Urinary bladder (tissue), 4 donors: ENCODE results near the gene RAPGEFL1. TPM values are rescaled to one million over a fixed set of nuclear protein-coding genes. Genes with fewer than 3 reads are reported as not detected.

ENCODE experiments used
- DNase-seq: peaks from one replicate; pipeline ENCODE4 v3.0.0-alpha.2; 2015; ENCODE audit errors: extremely low spot score
- H3K27ac ChIP-seq: one replicate; pipeline ENCODE4 v1.5.1; 2013; ENCODE audit warnings: low read depth, mild to moderate bottlenecking, moderate library complexity
- H3K36me3 ChIP-seq: one replicate; pipeline ENCODE4 v1.6.1; 2013; ENCODE audit warnings: mild to moderate bottlenecking, moderate library complexity; ENCODE audit not compliant: insufficient read depth
- H3K4me1 ChIP-seq: one replicate; pipeline ENCODE4 v1.6.1; 2013; ENCODE audit warnings: mild to moderate bottlenecking, moderate library complexity; ENCODE audit not compliant: insufficient read depth
- H3K4me3 ChIP-seq: one replicate; pipeline ENCODE4 v1.5.1; 2013; ENCODE audit warnings: low read depth, low read length
- WGBS: extraction: QIAGEN DNeasy Blood & Tissue Kit; methylation state at CpG from one replicate; pipeline ENCODE4 v1.1.7; 2013; 5-methylcytosine and 5-hydroxymethylcytosine counted together
- polyA plus RNA-seq: library from polyadenylated mRNA; stranded (reverse); fragments of 200-250 nt; gene quantifications from one replicate; pipeline ENCODE4 v1.2.3, GENCODE V29; 2013
- small RNA-seq: library from RNA; depleted of rRNA; stranded (forward); fragments of <200 nt; gene quantifications from one replicate; pipeline ENCODE3, GENCODE V24; 2014
- total RNA-seq: library from RNA; depleted of rRNA; stranded (reverse); fragments of >200 nt; gene quantifications from one replicate; pipeline ENCODE4 v1.2.3, GENCODE V29; 2014
- donor health status: healthy with polysubstance abuse.
- donor health status: healthy.

The RAPGEFL1 gene
- total and polyA plus RNA-seq, 2 donors: 8.0 to 10.9 TPM

- Histone ChIP-seq H3K4me3 (no peak overlapping the region), H3K27ac (no peak overlapping the region), H3K36me3 (no peaks in the 10 kb centered on the region), H3K4me1 (no peaks in the 10 kb centered on the region)
- DNase-seq: no peak
- 95% methylated on average over 3 of the region's 3 CpGs for WGBS
Measured at GRCh38 chr17:40242774-40243173, 65.5 kb downstream of the RAPGEFL1 start.

DNA sequence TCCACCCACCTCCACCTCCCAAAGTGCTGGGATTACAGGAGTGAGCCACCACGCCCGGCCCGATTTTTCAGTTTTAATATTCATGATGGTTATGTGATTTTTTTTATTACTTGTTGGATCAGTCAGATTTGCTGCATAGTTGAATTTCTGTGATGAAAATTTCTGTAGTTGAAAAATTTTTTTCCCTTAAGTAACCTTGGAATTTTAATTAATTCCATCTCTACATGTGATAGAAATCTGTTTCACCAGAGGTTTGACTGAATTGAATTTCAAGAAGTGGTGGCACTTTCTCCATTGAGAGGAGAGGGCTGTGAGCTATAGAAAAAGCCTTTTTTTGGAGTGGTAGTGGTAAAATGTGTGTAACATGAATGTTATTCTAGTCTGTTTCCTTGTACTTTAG is 66.5 kb downstream of the RAPGEFL1 start:
- no peaks in the 10 kb centered on the region for H3K4me1 ChIP-seq
- WGBS: 90% methylated on average over 3 of the region's 3 CpGs
- H3K27ac ChIP-seq: no peak overlapping the region
- no peaks in the 10 kb centered on the region for H3K36me3 ChIP-seq
- H3K4me3 ChIP-seq: no peak overlapping the region
- DNase-seq: no peak

GRCh38 chr17:40244255-40244654 is 67.0 kb downstream of the RAPGEFL1 start:
- DNase-seq: no peak
- Histone ChIP-seq H3K27ac (no peak overlapping the region), H3K4me1 (no peaks in the 10 kb centered on the region), H3K36me3 (no peaks in the 10 kb centered on the region), H3K4me3 (no peak overlapping the region)
- WGBS: 76% methylated on average over 4 of the region's 4 CpGs

Small RNA genes within 50 kb of the gene (small RNA-seq; reads per million reads assigned to genes)
- gene MIR6867: not detected

Other genes starting within 250 kb of the RAPGEFL1 start
- 59.8 TPM for gene ORMDL3, start 249.9 kb upstream of the RAPGEFL1 start, total RNA-seq
- 61.9 TPM for gene ORMDL3, start 249.9 kb upstream of the RAPGEFL1 start, polyA plus RNA-seq
- gene LRRC3C, start 249.7 kb upstream of the RAPGEFL1 start, total RNA-seq: not detected
- not detected for gene LRRC3C, start 249.7 kb upstream of the RAPGEFL1 start, polyA plus RNA-seq
- 0.21 TPM for gene GSDMA, start 214.5 kb upstream of the RAPGEFL1 start, total RNA-seq
- gene GSDMA, start 214.5 kb upstream of the RAPGEFL1 start, polyA plus RNA-seq: 0.41 TPM
- gene PSMD3, start 196.7 kb upstream of the RAPGEFL1 start, total RNA-seq: 36.0 TPM
- 80.6 TPM for gene PSMD3, start 196.7 kb upstream of the RAPGEFL1 start, polyA plus RNA-seq
- not detected for gene CSF3, start 162.0 kb upstream of the RAPGEFL1 start, total RNA-seq
- 2.3 TPM for gene CSF3, start 162.0 kb upstream of the RAPGEFL1 start, polyA plus RNA-seq
- gene MED24, start 123.1 kb upstream of the RAPGEFL1 start, total RNA-seq: 45.8 TPM
- 52.4 TPM for gene MED24, start 123.1 kb upstream of the RAPGEFL1 start, polyA plus RNA-seq
- gene THRA, start 114.5 kb upstream of the RAPGEFL1 start, total RNA-seq: 35.5 TPM
- gene THRA, start 114.5 kb upstream of the RAPGEFL1 start, polyA plus RNA-seq: 76.3 TPM
- gene NR1D1, start 76.9 kb upstream of the RAPGEFL1 start, total RNA-seq: 2.0 TPM
- 18.1 TPM for gene NR1D1, start 76.9 kb upstream of the RAPGEFL1 start, polyA plus RNA-seq
- 81.3 TPM for gene MSL1, start 55.5 kb upstream of the RAPGEFL1 start, total RNA-seq
- gene MSL1, start 55.5 kb upstream of the RAPGEFL1 start, polyA plus RNA-seq: 70.9 TPM
- gene CASC3, start 36.9 kb upstream of the RAPGEFL1 start, total RNA-seq: 45.4 TPM
- 64.2 TPM for gene CASC3, start 36.9 kb upstream of the RAPGEFL1 start, polyA plus RNA-seq
- 10.4 TPM for gene WIPF2, start 41.8 kb downstream of the RAPGEFL1 start, total RNA-seq
- gene WIPF2, start 41.8 kb downstream of the RAPGEFL1 start, polyA plus RNA-seq: 12.0 TPM
- gene CDC6, start 110.4 kb downstream of the RAPGEFL1 start, total RNA-seq: 7.9 TPM
- gene CDC6, start 110.4 kb downstream of the RAPGEFL1 start, polyA plus RNA-seq: 0.71 TPM
- gene RARA, start 131.7 kb downstream of the RAPGEFL1 start, total RNA-seq: 10.6 TPM
- 47.6 TPM for gene RARA, start 131.7 kb downstream of the RAPGEFL1 start, polyA plus RNA-seq
- not detected for gene GJD3, start 187.3 kb downstream of the RAPGEFL1 start, total RNA-seq
- 1.1 TPM for gene GJD3, start 187.3 kb downstream of the RAPGEFL1 start, polyA plus RNA-seq
- 105 TPM for gene TOP2A, start 240.4 kb downstream of the RAPGEFL1 start, total RNA-seq
- 1.5 TPM for gene TOP2A, start 240.4 kb downstream of the RAPGEFL1 start, polyA plus RNA-seq